Astrocyte (in vitro differentiated cells and primary cell): ENCODE data around the gene RICTOR. TPM values are rescaled to one million over a fixed set of nuclear protein-coding genes. Genes with fewer than 3 reads are reported as not detected.

Experiments used
- DNase-seq: peaks from one replicate; pipeline ENCODE4 v3.0.0-alpha.2; 2010; ENCODE audit warnings: low read depth
- FAIRE-seq: peaks from 2 replicates; lab custom pipeline; 2011; peaks lifted over from hg19 to GRCh38; lab: Jason Lieb, UNC
- H2AFZ ChIP-seq: 2 replicates; pipeline ENCODE4 v1.6.0; 2012; ENCODE audit warnings: low read depth, low read length, inconsistent platforms
- H3K27ac ChIP-seq: 2 replicates; pipeline ENCODE4 v1.5.1; 2011; ENCODE audit warnings: low read depth, low read length, inconsistent platforms
- H3K27me3 ChIP-seq: 2 replicates; pipeline ENCODE4 v1.6.0; 2011; ENCODE audit warnings: low read length, inconsistent platforms; ENCODE audit not compliant: insufficient read depth
- H3K36me3 ChIP-seq: 2 replicates; pipeline ENCODE4 v1.5.1; 2011; ENCODE audit warnings: low read length, inconsistent platforms; ENCODE audit not compliant: insufficient read depth
- H3K4me1 ChIP-seq: 2 replicates; pipeline ENCODE4 v1.5.1; 2011; ENCODE audit warnings: low read length, inconsistent platforms; ENCODE audit not compliant: insufficient read depth
- H3K4me2 ChIP-seq: 2 replicates; pipeline ENCODE4 v1.6.0; 2012; ENCODE audit warnings: low read length, inconsistent platforms
- H3K4me3 ChIP-seq: 2 replicates; pipeline ENCODE4 v1.5.1; 2011; ENCODE audit warnings: low read depth, mild to moderate bottlenecking, low read length, inconsistent platforms; ENCODE audit not compliant: insufficient read depth
- H3K79me2 ChIP-seq: 2 replicates; pipeline ENCODE4 v1.6.0; 2012; ENCODE audit warnings: mild to moderate bottlenecking, low read length, inconsistent platforms; ENCODE audit not compliant: insufficient read depth
- H3K9ac ChIP-seq: 2 replicates; pipeline ENCODE4 v1.6.0; 2012; ENCODE audit warnings: mild to moderate bottlenecking, low read length, inconsistent platforms
- H3K9me3 ChIP-seq: 2 replicates; pipeline ENCODE4 v1.5.1; 2012; ENCODE audit warnings: low read depth, mild to moderate bottlenecking, low read length, inconsistent platforms; ENCODE audit not compliant: insufficient read depth
- H4K20me1 ChIP-seq: 2 replicates; pipeline ENCODE4 v1.6.0; 2012; ENCODE audit warnings: low read length, inconsistent platforms; ENCODE audit not compliant: insufficient read depth
- H3K27ac Mint-ChIP-seq: one replicate; pipeline ENCODE4 v1.8.0; 2021; ENCODE audit warnings: mild to moderate bottlenecking, mixed read lengths; ENCODE audit not compliant: unreplicated experiment
- H3K27me3 Mint-ChIP-seq: one replicate; pipeline ENCODE4 v1.8.0; 2021; ENCODE audit warnings: low read depth, mixed read lengths; ENCODE audit not compliant: unreplicated experiment
- H3K36me3 Mint-ChIP-seq: one replicate; pipeline ENCODE4 v1.8.0; 2021; ENCODE audit warnings: low read depth, mixed read lengths; ENCODE audit not compliant: unreplicated experiment
- H3K4me1 Mint-ChIP-seq: one replicate; pipeline ENCODE4 v1.8.0; 2021; ENCODE audit warnings: low read depth, mixed read lengths; ENCODE audit not compliant: unreplicated experiment
- H3K4me3 Mint-ChIP-seq: one replicate; pipeline ENCODE4 v1.8.0; 2021; ENCODE audit warnings: mild to moderate bottlenecking, moderate library complexity, mixed read lengths; ENCODE audit not compliant: unreplicated experiment
- H3K9me3 Mint-ChIP-seq: one replicate; pipeline ENCODE4 v1.8.0; 2021; ENCODE audit warnings: mild to moderate bottlenecking, mixed read lengths; ENCODE audit not compliant: unreplicated experiment
- CTCF ChIP-seq: IDR thresholded peaks from 2 replicates; pipeline ENCODE4 v1.5.1; 2011; ENCODE audit warnings: low read depth, mild to moderate bottlenecking, inconsistent platforms, low read length, moderate library complexity; ENCODE audit not compliant: insufficient read depth
- EZH2 ChIP-seq: IDR thresholded peaks from 2 replicates; pipeline ENCODE4 v1.6.1; 2012; ENCODE audit warnings: mild to moderate bottlenecking, low read length, inconsistent platforms; ENCODE audit not compliant: insufficient read depth
- total RNA-seq: library from RNA; stranded (reverse); gene quantifications from 2 replicates; pipeline ENCODE4 v1.2.1, GENCODE V29; 2021

The RICTOR gene
- total RNA-seq, 1 donor from 2014 or later = 43.2 TPM

GRCh38 chr5:38978036-38978435, 96.2 kb downstream of the RICTOR start:
- H3K27ac Mint-ChIP-seq = no peak overlapping the region
- H3K4me3 Mint-ChIP-seq = no peak overlapping the region
- Histone ChIP-seq H3K4me2 (no peak overlapping the region), H3K4me1 (no peaks in the 10 kb centered on the region), H3K9ac (no peak overlapping the region), H3K27me3 (no peaks in the 10 kb centered on the region), H3K9me3 (no peaks in the 10 kb centered on the region), H3K4me3 (no peak overlapping the region), H4K20me1 (no peaks in the 10 kb centered on the region), H3K36me3 (peaks cover 13% of the 10 kb centered on the region), H3K27ac (no peak overlapping the region), H3K79me2 (no peaks in the 10 kb centered on the region), H2AFZ (no peak overlapping the region)
- DNase-seq = no peak
- peaks cover 7% of the 10 kb centered on the region for H3K36me3 Mint-ChIP-seq
- H3K27me3 Mint-ChIP-seq = no peaks in the 10 kb centered on the region
- TF ChIP-seq CTCF (no peak), EZH2 (no peak)
- no peaks in the 10 kb centered on the region for H3K9me3 Mint-ChIP-seq
- peaks cover 11% of the 10 kb centered on the region for H3K4me1 Mint-ChIP-seq
- no peak for FAIRE-seq

- Mint-ChIP-seq H3K36me3 (peaks cover 3% of the 10 kb centered on the region), H3K27ac (no peak overlapping the region), H3K9me3 (no peaks in the 10 kb centered on the region), H3K4me1 (no peaks in the 10 kb centered on the region), H3K4me3 (no peak overlapping the region), H3K27me3 (no peaks in the 10 kb centered on the region)
- no peak for DNase-seq
- Histone ChIP-seq H3K36me3 (peaks cover 33% of the 10 kb centered on the region), H3K27me3 (no peaks in the 10 kb centered on the region), H3K4me1 (no peaks in the 10 kb centered on the region), H3K79me2 (no peaks in the 10 kb centered on the region), H3K4me3 (no peak overlapping the region), H4K20me1 (no peaks in the 10 kb centered on the region), H2AFZ (no peak overlapping the region), H3K27ac (no peak overlapping the region), H3K4me2 (no peak overlapping the region), H3K9ac (no peak overlapping the region), H3K9me3 (no peaks in the 10 kb centered on the region)
- FAIRE-seq = no peak
- no peak for TF ChIP-seq CTCF
- TF ChIP-seq EZH2 = no peak
These were observed 105.5 kb downstream of the RICTOR start for GRCh38 chr5:38968665-38969064.

GRCh38 chr5:38961691-38962090, 112.5 kb downstream of the RICTOR start:
- H3K36me3 Mint-ChIP-seq = peaks cover 4% of the 10 kb centered on the region
- Histone ChIP-seq H3K27ac (no peak overlapping the region), H3K4me1 (no peaks in the 10 kb centered on the region), H3K4me2 (no peak overlapping the region), H3K27me3 (no peaks in the 10 kb centered on the region), H3K4me3 (no peak overlapping the region), H3K36me3 (peaks cover 52% of the 10 kb centered on the region), H3K9ac (no peak overlapping the region), H2AFZ (no peak overlapping the region), H4K20me1 (no peaks in the 10 kb centered on the region), H3K9me3 (no peaks in the 10 kb centered on the region), H3K79me2 (no peaks in the 10 kb centered on the region)
- H3K27ac Mint-ChIP-seq = no peak overlapping the region
- DNase-seq (no peak), FAIRE-seq (no peak)
- no peak overlapping the region for H3K4me3 Mint-ChIP-seq
- H3K9me3 Mint-ChIP-seq = no peaks in the 10 kb centered on the region
- no peaks in the 10 kb centered on the region for H3K4me1 Mint-ChIP-seq
- H3K27me3 Mint-ChIP-seq = no peaks in the 10 kb centered on the region
- TF ChIP-seq CTCF = no peak
- TF ChIP-seq EZH2 = no peak
